Measurements from ENCODE around the gene KCNQ1. TPM values are rescaled to one million over a fixed set of nuclear protein-coding genes. Genes with fewer than 3 reads are reported as not detected.

KCNQ1 gene
- total RNA-seq, 1 experiment from 2014 or later, result 10.7 TPM

GRCh38 chr11:2694995-2695939 lies 250.5 kb downstream of the KCNQ1 start:
- H3K27me3 ChIP-seq (ENCODE audit: insufficient read depth, low read length), result no peaks in the 10 kb centered on the region
- ATAC-seq, result no peak
- RAD21 ChIA-PET (ENCODE audit: low non-redundant PET in 1 of 2, low total read pairs in 2 of 2, uncharacterized antibody in 2 of 2, unreplicated experiment in 2 of 2), result interaction anchor here in 1 of 2 experiments (0.5 kb wide), 1 partner anchor 239 kb away, joined by 3 read pairs; no protein-coding TSS in a partner anchor
- H3K9me3 ChIP-seq (ENCODE audit: control insufficient read depth in 1 of 2, insufficient read depth in 1 of 2, low read depth in 1 of 2, low read length in 2 of 2), result no peaks in the 10 kb centered on the region
- no peak overlapping the region for H3K4me3 ChIP-seq (replicated peaks in 1 of 2; ENCODE audit: low read depth in 1 of 2, low read length in 2 of 2)
- no peaks in the 10 kb centered on the region for H3K36me3 ChIP-seq (ENCODE audit: control insufficient read depth in 1 of 2, insufficient read depth in 2 of 2, low read length in 2 of 2)
- CTCF ChIA-PET, result interaction anchor here (0.5 to 0.6 kb wide), 2 partner anchors 136 to 242 kb away, joined by 3 to 6 read pairs; no protein-coding TSS in a partner anchor
- H3K4me2 ChIP-seq (ENCODE audit: low read length), result no peak overlapping the region
- no TSS peak for BruUV-seq (replicated peaks)
- no peak overlapping the region for H3K9ac ChIP-seq (ENCODE audit: low read length)
- H4K20me1 ChIP-seq (ENCODE audit: insufficient read depth), result no peaks in the 10 kb centered on the region
- H3K27ac ChIP-seq (ENCODE audit: low read depth, low read length), result no peak overlapping the region
- no peaks in the 10 kb centered on the region for H3K9me2 ChIP-seq (ENCODE audit: insufficient read depth)
- peaks cover 85% of the 10 kb centered on the region for H3K79me2 ChIP-seq (ENCODE audit: insufficient read depth, low read length)
- no peak for TF ChIP-seq CBX3 (IDR thresholded peaks at IDR 0.05; ENCODE audit: low read depth)
- TF ChIP-seq CEBPB (IDR thresholded peaks at IDR 0.05; ENCODE audit: low read depth), result no peak
- TF ChIP-seq EGR1 (IDR thresholded peaks at IDR 0.05; ENCODE audit: low read depth), result no peak
- no peak for TF ChIP-seq REST (IDR thresholded peaks at IDR 0.05; ENCODE audit: low read depth)
- TF ChIP-seq POLR2A (IDR thresholded peaks at IDR 0.05; ENCODE audit: borderline replicate concordance, extremely low read depth, insufficient read depth, insufficient read length), result no peak
- TF ChIP-seq ZFX (IDR thresholded peaks at IDR 0.05), result no peak
- no peak for TF ChIP-seq EZH2 (IDR thresholded peaks at IDR 0.05)
- TF ChIP-seq CTCF (IDR thresholded peaks at IDR 0.05 in 2 of 3, conservative IDR thresholded peaks at IDR 0.05 in 1 of 3; ENCODE audit: borderline replicate concordance in 1 of 3, insufficient read depth in 1 of 3, low read depth in 2 of 3, low read length in 2 of 3), result no peak
- no peak for TF ChIP-seq EZH2phosphoT487 (IDR thresholded peaks at IDR 0.05; ENCODE audit: borderline replicate concordance)
- TF ChIP-seq ELF1 (IDR thresholded peaks at IDR 0.05; ENCODE audit: borderline replicate concordance, low read depth), result no peak
- TF ChIP-seq TCF7L2 (IDR thresholded peaks at IDR 0.05; ENCODE audit: borderline replicate concordance, extremely low read depth, insufficient read depth, insufficient read length), result no peak
- TF ChIP-seq SIN3A (IDR thresholded peaks at IDR 0.05; ENCODE audit: low read depth), result no peak
- no peak for TF ChIP-seq ZBTB33 (IDR thresholded peaks at IDR 0.05; ENCODE audit: extremely low read depth, insufficient replicate concordance, low read length)
- no peak for TF ChIP-seq MAX (IDR thresholded peaks at IDR 0.05)
- no peak for TF ChIP-seq YY1 (IDR thresholded peaks at IDR 0.05; ENCODE audit: extremely low read depth, insufficient replicate concordance, low read depth, low read length)
- intact Hi-C loops (cut with micrococcal nuclease), result no loop called here
- POLR2A ChIA-PET, result no interaction called here
- H3K4me1 ChIP-seq (ENCODE audit: control insufficient read depth in 1 of 2, insufficient read depth in 2 of 2, low read length in 2 of 2), result peaks cover 0 to 11% of the 10 kb centered on the region in 2 experiments; a peak in 2 of 4 replicates
- DNase-seq (ENCODE audit: low read depth, low spot score), result no peak
- H2AFZ ChIP-seq (ENCODE audit: low read depth, low read length, poor library complexity, severe bottlenecking), result no peak overlapping the region
